ENCODE results near the gene KBTBD12. TPM values are rescaled to one million over a fixed set of nuclear protein-coding genes. Genes with fewer than 3 reads are reported as not detected.

KBTBD12 gene
- 3.8 TPM for total RNA-seq

DNA sequence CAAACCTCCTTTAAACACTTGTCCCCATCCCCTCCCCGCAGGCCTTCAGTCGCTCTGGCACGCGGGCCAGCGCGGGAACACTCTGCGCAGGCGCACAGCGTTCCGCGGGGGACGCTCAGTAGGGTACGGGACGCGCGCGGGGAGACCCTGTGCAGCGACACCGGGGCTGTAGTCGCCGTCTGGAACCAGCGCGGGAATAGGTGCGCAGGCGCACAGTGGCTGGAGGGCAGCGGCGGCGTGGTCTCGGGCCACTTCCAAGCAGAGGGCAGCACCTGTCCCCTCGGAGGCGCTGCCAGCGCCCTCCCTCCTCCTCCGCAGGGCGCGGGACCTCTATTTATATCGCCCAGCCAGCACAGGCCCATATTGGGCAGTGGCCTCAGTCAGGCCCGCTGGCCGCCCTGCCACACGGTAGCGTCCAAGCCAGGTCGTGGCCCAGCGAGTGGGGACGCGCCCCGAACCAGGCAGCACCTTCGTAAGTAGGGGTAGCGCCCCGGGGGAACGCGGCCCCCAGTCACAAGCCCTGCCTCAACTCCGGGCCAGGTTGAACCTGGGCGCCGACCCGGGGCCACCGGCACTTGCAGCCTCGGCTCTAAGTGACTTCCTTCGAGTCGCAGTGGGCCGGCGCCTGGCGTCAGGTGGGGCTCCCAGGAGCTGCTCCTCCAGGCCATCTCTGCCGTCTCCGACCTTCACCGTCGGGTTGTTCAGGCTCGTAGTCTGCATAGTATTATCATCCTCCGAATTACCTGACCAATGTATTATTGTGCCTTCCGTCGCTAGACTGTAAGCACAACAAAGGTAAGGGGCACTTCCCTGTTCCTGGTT lies at the start of gene KBTBD12:
Gene KBTBD12 (plus strand): TSS at position 118 of the 822 bp plus-strand sequence. CDS start 7,830 bp downstream, outside the sequence.

Small RNA genes lying within 50 kb of the gene (small RNA-seq; reads per million reads assigned to genes)
- gene RNA5SP139 (ENCODE audit: low replicate concordance): not detected

Other genes with a start within 250 kb of the KBTBD12 start
- gene ABTB1, start 242.3 kb upstream of the KBTBD12 start, total RNA-seq: 16.6 TPM
- gene MGLL, start 92.7 kb upstream of the KBTBD12 start, total RNA-seq: 62.9 TPM
- 83.6 TPM for gene SEC61A1, start 137.2 kb downstream of the KBTBD12 start, total RNA-seq
- gene RUVBL1, start 208.6 kb downstream of the KBTBD12 start, total RNA-seq: 47.3 TPM
- gene EEFSEC, start 238.2 kb downstream of the KBTBD12 start, total RNA-seq: 10.6 TPM